NCI-H1694 (cell line): ENCODE measurements around the gene KREMEN2.

ENCODE experiments used
- DNase-seq: peaks from one replicate; lab custom pipeline; 2025; lab: John Stamatoyannopoulos, UW

The KREMEN2 gene

GRCh38 chr16:2977440-2977839, 13.4 kb downstream of the KREMEN2 start:
- no peak for DNase-seq

DNA sequence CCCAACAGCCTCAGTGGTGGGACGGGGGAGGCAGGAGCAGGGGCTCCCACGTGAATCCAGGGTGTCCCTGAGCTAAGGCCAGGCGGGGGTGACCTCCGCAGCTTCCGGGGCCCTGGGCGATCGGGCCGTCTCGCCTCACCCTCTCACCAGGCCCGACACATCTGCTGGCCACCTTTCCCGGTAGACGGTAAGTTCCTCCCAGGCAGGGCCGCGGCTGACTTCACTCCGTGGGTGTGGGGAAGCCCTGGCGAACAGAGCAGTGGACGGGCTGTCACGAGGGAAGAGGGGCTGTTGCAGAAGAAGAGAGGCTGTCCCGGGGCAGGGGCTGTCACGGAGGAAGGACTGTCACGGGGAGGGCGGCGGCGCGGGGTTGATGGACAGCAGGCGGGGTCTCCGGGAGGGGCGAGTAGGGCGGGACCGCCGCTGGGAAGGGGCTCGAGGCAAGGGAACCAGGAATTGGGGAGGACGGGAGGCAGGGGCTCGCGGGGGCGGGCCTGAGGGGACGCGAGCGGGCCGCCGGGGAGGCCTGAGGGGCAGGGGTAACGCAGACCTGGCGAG, 15.7 kb downstream of the KREMEN2 start:
- DNase-seq, result no peak

- peak; percentile 42 for DNase-seq
Observed at GRCh38 chr16:2980227-2981176, 16.4 kb downstream of the KREMEN2 start, which contains the start of gene PKMYT1. TSS of gene PKMYT1 (minus strand) at chr16:2980446. CDS start at chr16:2979657, 789 bp downstream.

- DNase-seq, result no peak
Observed at GRCh38 chr16:2981177-2981898, 17.3 kb downstream of the KREMEN2 start.

DNA sequence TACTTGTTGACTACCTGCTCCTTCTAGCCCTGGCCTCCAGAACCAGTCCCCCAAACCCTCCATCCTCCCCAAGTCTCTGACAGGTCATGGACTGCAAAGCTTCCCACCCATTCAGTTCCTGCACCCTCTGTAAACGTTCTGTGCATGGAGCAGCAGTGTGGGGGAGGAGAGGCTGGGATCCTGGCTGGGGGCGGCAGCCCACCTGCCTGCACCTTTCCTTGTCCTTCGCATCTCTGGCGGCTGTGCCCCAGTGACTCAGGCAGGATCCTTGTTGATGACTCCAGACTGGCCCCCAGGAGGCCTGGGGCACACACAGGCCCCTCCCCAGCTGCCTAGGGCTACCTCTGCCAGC, 17.8 kb downstream of the KREMEN2 start:
- no peak for DNase-seq

GRCh38 chr16:2982402-2982801, 18.3 kb downstream of the KREMEN2 start:
- DNase-seq, result no peak

DNA sequence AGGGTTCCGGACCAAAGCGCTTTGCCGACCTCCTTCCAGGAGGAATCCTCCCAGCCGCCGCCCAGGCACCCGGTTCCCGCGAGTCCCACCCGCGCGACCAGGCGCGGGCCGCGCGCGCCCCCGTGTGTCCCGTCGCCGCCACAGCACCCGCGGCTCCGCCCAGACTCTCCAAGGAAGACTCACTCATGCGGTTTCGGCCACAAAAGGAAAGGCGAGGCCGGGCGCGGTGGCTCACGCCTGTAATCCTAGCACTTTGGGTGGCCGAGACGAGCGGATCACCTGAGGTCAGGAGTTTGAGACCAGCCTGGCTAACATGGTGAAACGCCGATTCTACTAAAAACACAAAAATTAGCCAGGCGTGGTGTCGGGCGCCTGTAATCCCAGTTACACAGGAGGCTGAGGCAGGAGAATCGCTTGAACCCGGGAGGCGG, 19.6 kb downstream of the KREMEN2 start:
- peak; percentile 32 for DNase-seq

DNA sequence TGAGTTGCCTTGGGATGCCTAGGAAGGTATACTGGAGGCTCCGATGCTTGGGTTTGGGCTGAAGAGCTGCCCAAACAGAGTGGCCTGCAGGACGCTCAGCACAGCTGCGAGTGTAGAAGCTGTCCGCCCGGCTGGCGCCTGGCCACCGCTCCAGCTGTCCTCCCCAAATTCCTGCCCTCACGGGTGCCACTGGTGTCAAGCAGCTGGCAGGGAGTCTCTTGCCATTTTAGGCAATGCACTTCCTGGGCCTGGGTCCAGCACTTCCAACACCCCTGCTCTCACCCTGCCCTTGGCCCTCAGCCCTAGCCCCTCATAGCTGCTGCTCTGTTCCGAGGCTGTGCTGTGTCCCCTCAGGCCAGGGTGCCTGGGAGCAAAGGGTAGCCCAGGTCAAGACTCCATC, 21.4 kb downstream of the KREMEN2 start:
- DNase-seq, result no peak

GRCh38 chr16:2985893-2986355, 21.8 kb downstream of the KREMEN2 start:
- DNase-seq, result peak; percentile 52

GRCh38 chr16:2986623-2987188, 22.6 kb downstream of the KREMEN2 start:
- DNase-seq, result no peak

- no peak for DNase-seq
Observed at GRCh38 chr16:2987286-2987685, 23.2 kb downstream of the KREMEN2 start.

GRCh38 chr16:2987833-2988232, 23.8 kb downstream of the KREMEN2 start:
- peak; percentile 76 for DNase-seq

DNA sequence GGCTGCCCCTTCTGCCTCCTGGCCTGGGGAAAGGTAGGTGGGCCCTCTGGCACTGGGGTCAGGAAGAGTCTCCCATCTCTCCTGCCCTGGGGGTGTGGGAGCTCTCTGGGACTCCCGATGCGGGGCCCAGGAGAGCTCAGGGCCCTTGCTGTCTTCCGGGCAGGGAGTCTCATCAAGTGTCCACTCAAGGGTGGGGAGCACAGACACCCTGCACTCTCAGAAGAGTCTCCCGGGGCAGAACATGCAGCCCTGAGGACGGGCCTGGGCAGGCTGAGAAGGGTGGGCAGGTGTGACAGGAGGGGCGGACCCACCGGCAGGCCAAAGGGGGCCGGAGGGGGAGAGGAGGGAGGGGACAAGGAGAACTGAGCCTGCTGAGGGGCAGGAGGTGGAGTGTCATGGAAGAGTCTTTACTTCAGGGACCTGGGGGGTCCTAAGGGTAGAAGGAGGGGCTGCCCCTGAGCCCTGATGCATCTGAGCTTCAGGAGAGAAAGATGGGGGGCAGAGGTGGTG, 24.6 kb downstream of the KREMEN2 start:
- no peak for DNase-seq

DNA sequence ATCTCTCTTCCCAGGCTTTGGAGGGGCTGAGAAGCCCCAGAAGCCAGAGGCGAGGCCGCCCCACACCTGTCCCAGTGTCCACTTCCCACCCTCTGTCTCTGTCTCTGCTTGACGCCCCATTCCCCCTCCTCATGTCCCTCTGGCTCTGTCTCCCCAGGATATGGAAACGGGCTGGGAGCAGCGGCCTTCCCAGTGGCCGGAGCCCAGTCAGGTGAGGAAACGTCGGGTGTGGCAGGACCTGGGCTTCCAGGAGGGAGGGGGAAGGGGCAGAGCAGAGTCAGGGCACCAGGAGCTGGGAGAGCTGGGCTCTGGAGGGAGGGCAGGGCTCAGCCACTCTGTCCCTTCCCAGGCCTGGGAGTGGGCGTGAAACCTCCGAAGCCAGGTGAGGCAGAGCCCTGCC, 26.8 kb downstream of the KREMEN2 start:
- DNase-seq, result no peak

GRCh38 chr16:2991566-2992261, 27.6 kb downstream of the KREMEN2 start:
- no peak for DNase-seq

- DNase-seq, result no peak
Observed at GRCh38 chr16:2992383-2993081, 28.5 kb downstream of the KREMEN2 start.

- no peak for DNase-seq
Observed at GRCh38 chr16:2996298-2996697, 32.2 kb downstream of the KREMEN2 start.

GRCh38 chr16:2999929-3000328, 35.9 kb downstream of the KREMEN2 start:
- no peak for DNase-seq

DNA sequence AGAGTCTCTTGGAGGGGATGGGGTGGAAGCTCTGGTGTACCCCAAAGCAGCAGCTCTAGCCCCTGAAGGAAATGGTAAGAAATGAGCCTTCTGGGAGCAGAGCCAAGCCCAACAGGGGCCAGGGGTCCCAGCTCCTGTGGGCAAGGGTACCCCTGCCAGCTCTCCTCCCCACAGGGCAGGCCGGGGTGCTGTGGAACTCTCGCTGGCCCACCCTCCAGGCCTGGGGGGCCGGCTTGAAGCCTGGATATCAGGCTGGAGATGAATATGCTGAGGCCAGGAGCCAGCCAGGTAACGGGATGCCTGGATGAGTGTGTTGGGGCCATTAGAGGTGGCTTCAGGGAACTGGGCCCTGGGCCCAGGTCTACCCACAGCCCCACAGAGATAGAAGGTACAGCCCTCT, 36.5 kb downstream of the KREMEN2 start:
- no peak for DNase-seq

DNA sequence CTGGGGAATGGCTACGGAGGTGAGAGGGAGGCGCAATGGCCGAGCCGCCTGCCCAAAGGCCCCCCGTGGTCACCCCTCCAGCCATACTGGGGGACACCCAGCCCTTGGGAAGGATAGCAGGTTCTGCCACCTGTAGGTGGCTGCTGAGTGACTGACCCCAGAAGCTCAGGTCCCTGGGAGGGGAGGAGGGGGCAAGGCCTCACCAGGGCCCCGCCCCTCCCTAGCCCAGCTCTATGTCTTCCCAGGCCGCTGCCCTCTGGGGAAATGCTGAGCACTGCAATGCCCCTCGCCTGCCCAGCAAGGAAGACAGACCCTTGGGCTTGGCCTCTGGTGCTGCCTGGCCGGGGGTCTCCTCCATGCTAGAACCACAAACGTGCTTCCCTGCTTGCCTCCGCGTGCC, 37.2 kb downstream of the KREMEN2 start:
- no peak for DNase-seq
